ENCODE data around the gene FIBP. TPM values are rescaled to one million over a fixed set of nuclear protein-coding genes. Genes with fewer than 3 reads are reported as not detected.

FIBP gene
- total RNA-seq, 1 experiment from 2014 or later, result 221 TPM

- CTCF ChIA-PET, result interaction anchor here (1.3 kb wide), 1 partner anchor 28 kb away, joined by 16 read pairs; the partner anchor contains the start of gene FIBP
- POLR2A ChIA-PET (ENCODE audit: unreplicated experiment), result interaction anchor here (0.6 to 1.7 kb wide), 7 partner anchors 13 to 28 kb away, joined by 3 to 35 read pairs (median 7); partner anchors contain the start of genes CCDC85B, FIBP and FOSL1
These were observed 28.1 kb upstream of the FIBP start for GRCh38 chr11:65916391-65916790.

GRCh38 chr11:65915821-65916251, 27.6 kb upstream of the FIBP start:
- TF ChIP-seq EZH2phosphoT487 (IDR thresholded peaks at IDR 0.05; ENCODE audit: borderline replicate concordance, low read length), result no peak
- no peak for TF ChIP-seq CTCF (conservative IDR thresholded peaks at IDR 0.05; ENCODE audit: low read depth, low read length)
- no peak for TF ChIP-seq EZH2 (IDR thresholded peaks at IDR 0.05; ENCODE audit: low read length, unreplicated experiment)

More at GRCh38 chr11:65916391-65916790, 28.1 kb upstream of the FIBP start:
- no peak for ATAC-seq
- Histone ChIP-seq H3K27ac (ENCODE audit: low read length) (peak overlapping the region; percentile 93), H3K9me3 (ENCODE audit: low read length) (no peaks in the 10 kb centered on the region), H3K9ac (ENCODE audit: low read length) (peak overlapping the region; percentile 92), H3K36me3 (ENCODE audit: low read depth, low read length) (no peaks in the 10 kb centered on the region), H2AFZ (ENCODE audit: low read length) (no peak overlapping the region), H3K9me2 (replicated peaks; ENCODE audit: low read length) (no peaks in the 10 kb centered on the region), H3K27me3 (ENCODE audit: low read length) (no peaks in the 10 kb centered on the region), H3K4me3 (ENCODE audit: low read length) (peak overlapping the region; percentile 76), H3K79me2 (ENCODE audit: low read length) (peaks cover 79% of the 10 kb centered on the region), H4K20me1 (ENCODE audit: low read length) (0 out of 2 replicates have a peak, but pooled peaks cover 6% of the 10 kb centered on the region), H3K4me1 (ENCODE audit: insufficient read depth, low read length) (peaks cover 72% of the 10 kb centered on the region), H3K4me2 (ENCODE audit: low read length) (peak overlapping the region; percentile 86), H3F3A (ENCODE audit: low read length, unreplicated experiment) (peaks cover 5% of the 10 kb centered on the region)
- intact Hi-C loops (cut with micrococcal nuclease), result no loop called here
- no peak for DNase-seq
- TF ChIP-seq EZH2 (IDR thresholded peaks at IDR 0.05; ENCODE audit: low read length, unreplicated experiment) (no peak), CTCF (conservative IDR thresholded peaks at IDR 0.05; ENCODE audit: low read depth, low read length) (no peak), EZH2phosphoT487 (IDR thresholded peaks at IDR 0.05; ENCODE audit: borderline replicate concordance, low read length) (no peak)
- BruUV-seq (replicated peaks), result no TSS peak

More at GRCh38 chr11:65915821-65916251, 27.6 kb upstream of the FIBP start:
- no TSS peak for BruUV-seq (replicated peaks)
- peak; percentile 41 for ATAC-seq
- Histone ChIP-seq H3K27me3 (ENCODE audit: low read length) (no peaks in the 10 kb centered on the region), H3K9me2 (replicated peaks; ENCODE audit: low read length) (no peaks in the 10 kb centered on the region), H3K9me3 (ENCODE audit: low read length) (no peaks in the 10 kb centered on the region), H3K4me1 (ENCODE audit: insufficient read depth, low read length) (peaks cover 72% of the 10 kb centered on the region), H3K4me3 (ENCODE audit: low read length) (peak overlapping the region; percentile 76; the same call in 1 of the 2 replicates), H2AFZ (ENCODE audit: low read length) (no peak overlapping the region), H3K4me2 (ENCODE audit: low read length) (peak overlapping the region; percentile 86), H3K27ac (ENCODE audit: low read length) (peak overlapping the region; percentile 93), H4K20me1 (ENCODE audit: low read length) (0 out of 2 replicates have a peak, but pooled peaks cover 3% of the 10 kb centered on the region), H3F3A (ENCODE audit: low read length, unreplicated experiment) (peaks cover 5% of the 10 kb centered on the region), H3K79me2 (ENCODE audit: low read length) (peaks cover 73% of the 10 kb centered on the region), H3K9ac (ENCODE audit: low read length) (peak overlapping the region; percentile 92), H3K36me3 (ENCODE audit: low read depth, low read length) (no peaks in the 10 kb centered on the region)
- ChIA-PET CTCF (interaction anchor here (1.1 to 1.3 kb wide), 2 partner anchors 16 to 28 kb away, joined by 3 to 16 read pairs; partner anchors contain the start of genes FIBP and FOSL1), POLR2A (ENCODE audit: unreplicated experiment) (interaction anchor here (0.5 to 1.7 kb wide), 8 partner anchors 13 to 1671 kb away, joined by 3 to 35 read pairs (median 8); partner anchors contain the start of genes CCDC85B, FIBP and FOSL1)
- intact Hi-C loops (cut with micrococcal nuclease), result no loop called here
- DNase-seq, result peak; percentile 99
